HEK293 (cell line): ENCODE results near the gene SLC12A8.

Source experiments
- CTCF ChIA-PET: fragments of 350-600 bp; formaldehyde crosslinking; extraction: SDS; loops from one replicate; lab custom pipeline; 2021; ENCODE audit warnings: antibody characterized with exemption; lab: Yijun Ruan, JAX
- POLR2A ChIA-PET: fragments of 300-600 bp; formaldehyde crosslinking; extraction: SDS; loops from one replicate; lab custom pipeline; 2020; ENCODE audit warnings: antibody characterized with exemption, inconsistent platforms; lab: Yijun Ruan, JAX
- H3K27ac ChIP-seq: fragments of 200-500 bp; sonication (Bioruptor generic); 2 replicates; pipeline ENCODE4 v1.5.1; 2014; ENCODE audit warnings: low read depth, low read length, control low read depth, inconsistent platforms; ENCODE audit errors: extremely low read depth
- H3K36me3 ChIP-seq, 2 experiments: fragments of 200-500 bp in 1 of 2; sonication (Bioruptor generic) in 1 of 2; 1 replicate in 1 of 2; 2 replicates in 1 of 2; pipeline ENCODE4 v1.5.1; 2014 to 2017; ENCODE audit warnings: inconsistent platforms in 2 of 2, low read length in 2 of 2; ENCODE audit not compliant: control insufficient read depth in 2 of 2, insufficient read depth in 1 of 2
- H3K4me1 ChIP-seq: fragments of 200-500 bp; sonication (Bioruptor generic); 2 replicates; pipeline ENCODE4 v1.5.1; 2014; ENCODE audit warnings: mild to moderate bottlenecking, low read length, inconsistent platforms; ENCODE audit not compliant: control insufficient read depth, insufficient read depth
- H3K4me3 ChIP-seq: 2 replicates; pipeline ENCODE4 v1.5.1; 2011; ENCODE audit warnings: low read depth, mild to moderate bottlenecking, control low read depth, low read length, moderate library complexity
- H3K9me3 ChIP-seq: fragments of 200-500 bp; sonication (Bioruptor generic); 2 replicates; pipeline ENCODE4 v1.5.1; 2014; ENCODE audit warnings: low read depth, low read length, inconsistent platforms; ENCODE audit not compliant: control insufficient read depth, insufficient read depth
- BCL11A ChIP-seq: fragments of 450-650 bp; formaldehyde crosslinking; IDR thresholded peaks from 2 replicates; pipeline ENCODE4 v1.5.1; 2016; ENCODE audit warnings: low read depth, missing biosample characterization, missing genetic modification characterization
- BCL11B ChIP-seq: fragments of 450-650 bp; formaldehyde crosslinking; IDR thresholded peaks from 2 replicates; pipeline ENCODE4 v1.5.1; 2016; ENCODE audit warnings: low read depth, missing biosample characterization, missing genetic modification characterization
- CTCF ChIP-seq: fragments of 450-650 bp; formaldehyde crosslinking; IDR thresholded peaks from 2 replicates; pipeline ENCODE4 v1.5.1; 2016; ENCODE audit warnings: missing biosample characterization, missing genetic modification characterization
- ELK4 ChIP-seq: IDR thresholded peaks from 2 replicates; pipeline ENCODE4 v1.6.1; 2011; ENCODE audit warnings: mild to moderate bottlenecking, low read depth, low read length, borderline replicate concordance
- FEZF1 ChIP-seq: fragments of 450-650 bp; formaldehyde crosslinking; IDR thresholded peaks from 2 replicates; pipeline ENCODE4 v1.5.1; 2016; ENCODE audit warnings: missing biosample characterization, missing genetic modification characterization
- GLIS1 ChIP-seq: fragments of 450-650 bp; formaldehyde crosslinking; IDR thresholded peaks from 2 replicates; pipeline ENCODE4 v1.5.1; 2016; ENCODE audit warnings: missing biosample characterization, missing genetic modification characterization
- INSM2 ChIP-seq: fragments of 450-650 bp; formaldehyde crosslinking; IDR thresholded peaks from 2 replicates; pipeline ENCODE4 v1.5.1; 2016; ENCODE audit warnings: missing biosample characterization, missing genetic modification characterization
- KLF1 ChIP-seq: fragments of 450-650 bp; formaldehyde crosslinking; IDR thresholded peaks from 2 replicates; pipeline ENCODE4 v1.5.1; 2016; ENCODE audit warnings: missing biosample characterization, missing genetic modification characterization
- OSR2 ChIP-seq: fragments of 450-650 bp; formaldehyde crosslinking; IDR thresholded peaks from 2 replicates; pipeline ENCODE4 v1.5.1; 2016; ENCODE audit warnings: missing biosample characterization, missing genetic modification characterization
- SP7 ChIP-seq: fragments of 450-650 bp; formaldehyde crosslinking; IDR thresholded peaks from 2 replicates; pipeline ENCODE4 v1.5.1; 2016; ENCODE audit warnings: missing biosample characterization, missing genetic modification characterization
- TSHZ1 ChIP-seq: fragments of 450-650 bp; formaldehyde crosslinking; IDR thresholded peaks from 2 replicates; pipeline ENCODE4 v1.5.1; 2016; ENCODE audit warnings: missing biosample characterization, missing genetic modification characterization, borderline replicate concordance
- WT1 ChIP-seq: fragments of 450-650 bp; formaldehyde crosslinking; IDR thresholded peaks from 2 replicates; pipeline ENCODE4 v1.5.1; 2016; ENCODE audit warnings: missing biosample characterization, missing genetic modification characterization
- ZBTB17 ChIP-seq: fragments of 450-650 bp; formaldehyde crosslinking; IDR thresholded peaks from 2 replicates; pipeline ENCODE4 v1.5.1; 2016; ENCODE audit warnings: missing biosample characterization, missing genetic modification characterization
- ZBTB20 ChIP-seq: fragments of 450-650 bp; formaldehyde crosslinking; IDR thresholded peaks from 2 replicates; pipeline ENCODE4 v1.5.1; 2016; ENCODE audit warnings: missing biosample characterization, missing genetic modification characterization
- ZIC2 ChIP-seq: fragments of 450-650 bp; formaldehyde crosslinking; IDR thresholded peaks from 2 replicates; pipeline ENCODE4 v1.5.1; 2016; ENCODE audit warnings: missing biosample characterization, missing genetic modification characterization
- ZNF341 ChIP-seq: fragments of 450-650 bp; formaldehyde crosslinking; IDR thresholded peaks from 2 replicates; pipeline ENCODE4; 2016; ENCODE audit warnings: low read depth, missing biosample characterization, missing genetic modification characterization
- ZNF350 ChIP-seq: fragments of 450-650 bp; formaldehyde crosslinking; IDR thresholded peaks from 2 replicates; pipeline ENCODE4 v1.5.0; 2017; ENCODE audit warnings: missing biosample characterization, mild to moderate bottlenecking, missing genetic modification characterization
- ZNF423 ChIP-seq: fragments of 450-650 bp; formaldehyde crosslinking; IDR thresholded peaks from 2 replicates; pipeline ENCODE4 v1.5.1; 2016; ENCODE audit warnings: missing biosample characterization, missing genetic modification characterization
- ZNF48 ChIP-seq: fragments of 450-650 bp; formaldehyde crosslinking; IDR thresholded peaks from 2 replicates; pipeline ENCODE4 v1.5.1; 2016; ENCODE audit warnings: missing biosample characterization, missing genetic modification characterization
- ZNF555 ChIP-seq: fragments of 450-650 bp; formaldehyde crosslinking; conservative IDR thresholded peaks from 2 replicates; pipeline ENCODE4 v1.5.1; 2017; ENCODE audit warnings: missing biosample characterization, mild to moderate bottlenecking, missing genetic modification characterization, inconsistent platforms
- ZNF660 ChIP-seq: fragments of 450-650 bp; IDR thresholded peaks from 2 replicates; pipeline ENCODE4 v1.5.1; 2018; ENCODE audit warnings: missing biosample characterization, mild to moderate bottlenecking, missing genetic modification characterization
- ZNF704 ChIP-seq: fragments of 450-650 bp; formaldehyde crosslinking; IDR thresholded peaks from 2 replicates; pipeline ENCODE4 v1.5.1; 2016; ENCODE audit warnings: missing biosample characterization, missing genetic modification characterization
- ZNF791 ChIP-seq: fragments of 450-650 bp; formaldehyde crosslinking; IDR thresholded peaks from 2 replicates; pipeline ENCODE4 v1.5.1; 2016; ENCODE audit warnings: missing biosample characterization, missing genetic modification characterization
- ZNF830 ChIP-seq: fragments of 450-650 bp; IDR thresholded peaks from 2 replicates; pipeline ENCODE4 v1.5.0; 2018; ENCODE audit warnings: missing biosample characterization, missing genetic modification characterization, low read depth, mild to moderate bottlenecking, moderate library complexity
- ZSCAN30 ChIP-seq: fragments of 450-650 bp; IDR thresholded peaks from 2 replicates; pipeline ENCODE4 v1.5.1; 2018; ENCODE audit warnings: missing biosample characterization, mild to moderate bottlenecking, missing genetic modification characterization, moderate library complexity

The SLC12A8 gene

GRCh38 chr3:125052624-125053303, 159.8 kb downstream of the SLC12A8 start (continued):
- TF ChIP-seq INSM2 (peak; percentile 33; the same call in 1 of the 2 replicates), ZIC2 (peak; percentile 54), KLF1 (tag by site-specific recombination) (peak; percentile 33; the same call in 1 of the 2 replicates), WT1 (tag by site-specific recombination) (0 out of 2 replicates have a peak, but pooled peaks have one; percentile 41), TSHZ1 (tag by site-specific recombination) (0 out of 2 replicates have a peak, but pooled peaks have one; percentile 36), FEZF1 (tag by site-specific recombination) (peak; percentile 99), BCL11A (tag by site-specific recombination) (no peak), SP7 (0 out of 2 replicates have a peak, but pooled peaks have one; percentile 11), ZNF341 (tag by site-specific recombination) (peak; percentile 85)

- H3K4me1 ChIP-seq, result peaks cover 13% of the 10 kb centered on the region
- ChIA-PET POLR2A (interaction anchor here (1.1 kb wide), 1 partner anchor 11 kb away, joined by 4 read pairs; no protein-coding TSS in a partner anchor), CTCF (no interaction called here)
- H3K27ac ChIP-seq, result peak overlapping the region; percentile 10
- H3K4me3 ChIP-seq, result no peak overlapping the region
- no peaks in the 10 kb centered on the region for H3K9me3 ChIP-seq
- peaks cover 0 to 20% of the 10 kb centered on the region in 2 experiments; a peak in 1 of 3 replicates for H3K36me3 ChIP-seq
- TF ChIP-seq ZIC2 (peak; percentile 41; the same call in 1 of the 2 replicates), ZNF423 (tag by site-specific recombination) (no peak), ZNF830 (tag by site-specific recombination) (no peak), ZNF704 (tag by site-specific recombination) (no peak), WT1 (tag by site-specific recombination) (no peak), ZNF660 (tag by site-specific recombination) (peak; percentile 67), ZNF48 (tag by site-specific recombination) (no peak), FEZF1 (tag by site-specific recombination) (peak; percentile 93), ZNF555 (no peak), GLIS1 (tag by site-specific recombination) (peak; percentile 45; the same call in 1 of the 2 replicates), ZBTB17 (tag by site-specific recombination) (no peak), ZNF791 (tag by site-specific recombination) (no peak), ZBTB20 (tag by site-specific recombination) (peak; percentile 16; the same call in 1 of the 2 replicates), ZSCAN30 (tag by site-specific recombination) (0 out of 2 replicates have a peak, but pooled peaks have one; percentile 22), OSR2 (tag by site-specific recombination) (peak; percentile 36; the same call in 1 of the 2 replicates), ZNF350 (no peak), CTCF (tag by site-specific recombination) (no peak), ELK4 (no peak), BCL11B (tag by site-specific recombination) (no peak)
Observed at GRCh38 chr3:125051715-125052581, 160.6 kb downstream of the SLC12A8 start.
